Motor neuron (in vitro differentiated cells): ENCODE data around the gene MEAK7. TPM values are rescaled to one million over a fixed set of nuclear protein-coding genes. Genes with fewer than 3 reads are reported as not detected.

Source experiments
- total RNA-seq, 8 experiments: library from RNA; unstranded; fragments of 300-600 nt; gene quantifications; 2 replicates each; pipeline versions ENCODE4 v1.2.3 to v1.2.4, GENCODE V29; 2022

Gene MEAK7
- total RNA-seq, 8 experiments from 2014 or later = 6.5 to 18.9 (median 16.1) TPM

Other genes with a start within 250 kb of the MEAK7 start
- gene WFDC1, start 209.8 kb downstream of the MEAK7 start, total RNA-seq = 1 to 10 TPM in 6 of 8 experiments, under 1 TPM in 2; 0.27 to 4.0 (median 2.7) TPM
- 1 to 10 TPM in 5 of 8 experiments, under 1 TPM in 3; 0.61 to 2.6 (median 1.3) TPM for gene ATP2C2, start 136.1 kb downstream of the MEAK7 start, total RNA-seq
- 100 to 1,000 TPM in 5 of 8 experiments, 10 to 100 TPM in 2, 1 to 10 TPM in 1; 9.3 to 710 (median 111) TPM for gene COTL1, start 113.4 kb upstream of the MEAK7 start, total RNA-seq
- 10 to 100 TPM; 13.2 to 41.5 (median 22.3) TPM for gene KLHL36, start 143.9 kb upstream of the MEAK7 start, total RNA-seq
- 100 to 1,000 TPM in 1 of 8 experiments, 10 to 100 TPM in 7; 42.0 to 102 (median 76.2) TPM for gene USP10, start 195.3 kb upstream of the MEAK7 start, total RNA-seq